ENCODE data around the gene FAM107B.
A peak's percentile ranks its signal among the peaks of the same experiment; 100 is the strongest.

FAM107B gene

DNA sequence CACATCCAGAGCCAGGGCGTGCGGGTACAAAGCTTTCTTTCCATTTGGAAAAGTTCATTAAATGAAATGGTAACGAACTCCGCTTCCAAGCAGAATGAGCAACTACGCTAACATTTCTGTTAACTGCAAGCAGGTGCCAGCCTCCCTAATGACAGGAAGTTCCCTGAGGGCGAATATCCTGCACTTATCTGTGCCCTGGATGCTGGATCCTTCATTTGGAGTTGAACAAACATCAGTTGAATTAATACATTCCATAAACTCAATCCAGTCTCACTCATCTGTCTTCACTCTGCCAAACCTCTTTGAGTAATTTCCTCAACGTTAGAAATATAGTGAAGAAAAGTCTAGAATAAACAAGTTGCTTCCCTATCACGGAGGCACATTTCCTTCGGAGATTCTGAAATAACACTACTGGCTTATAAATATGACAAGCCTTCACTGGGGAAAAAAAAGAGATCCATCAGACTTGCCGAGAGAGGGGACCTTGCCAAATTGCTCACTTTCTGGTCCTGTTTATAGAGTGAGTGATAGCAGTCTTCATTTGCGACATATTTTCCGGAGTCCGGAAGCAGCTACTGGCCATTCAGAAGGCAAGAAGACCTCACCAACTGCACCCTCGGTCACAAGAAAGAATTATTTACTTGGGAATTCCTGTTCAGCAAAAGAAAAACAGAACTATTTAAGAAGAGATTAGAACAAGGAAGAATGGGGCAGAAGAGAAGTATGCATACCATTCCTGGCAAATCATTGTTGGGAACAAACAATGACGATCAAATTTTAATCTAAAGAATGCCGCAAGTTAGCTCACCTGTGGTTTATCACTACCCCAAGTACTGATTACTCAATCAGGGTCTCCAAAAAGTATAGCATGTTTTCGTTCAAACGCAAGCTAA is 196.4 kb downstream of the FAM107B start:
- no peak for DNase-seq (ENCODE audit: low spot score)

DNA sequence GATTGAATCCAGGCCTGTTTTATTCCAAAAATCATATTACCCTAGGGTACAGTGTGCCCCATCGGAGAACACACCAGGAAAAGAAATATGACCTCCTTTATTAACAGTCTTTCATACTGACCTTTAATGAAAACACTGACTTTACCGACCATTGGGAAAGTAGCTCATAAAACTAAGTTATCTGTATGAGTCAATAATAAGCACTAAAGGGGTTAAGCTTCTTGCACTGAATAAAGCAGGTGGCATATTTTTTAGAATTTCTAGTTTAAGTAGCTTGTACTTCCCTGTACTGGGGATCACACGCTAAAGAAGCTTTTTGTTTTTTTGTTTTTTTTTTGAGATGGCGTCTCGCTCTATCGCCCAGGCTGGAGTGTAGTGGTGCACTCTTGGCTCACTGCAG is 199.8 kb downstream of the FAM107B start:
- no peak for DNase-seq (ENCODE audit: low spot score)

DNA sequence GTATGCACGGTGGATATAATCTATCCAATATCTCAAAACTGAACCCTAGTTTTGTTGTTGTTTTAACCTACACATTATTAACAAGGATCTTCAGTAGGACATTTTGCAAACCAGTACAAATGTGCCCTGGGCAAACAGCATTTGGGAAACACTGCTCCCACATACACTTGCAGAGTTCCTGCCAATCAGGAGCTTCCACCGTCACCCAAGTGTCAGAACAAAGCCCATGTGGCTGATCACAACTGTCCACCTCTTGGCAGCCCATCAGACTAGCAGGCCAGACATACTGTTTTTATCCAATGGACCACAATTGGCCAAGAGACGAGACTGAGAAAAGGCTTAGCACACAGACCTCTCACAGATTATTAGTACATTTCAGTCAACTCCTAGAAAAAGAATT is 200.4 kb downstream of the FAM107B start:
- no peak for DNase-seq (ENCODE audit: low spot score)

DNA sequence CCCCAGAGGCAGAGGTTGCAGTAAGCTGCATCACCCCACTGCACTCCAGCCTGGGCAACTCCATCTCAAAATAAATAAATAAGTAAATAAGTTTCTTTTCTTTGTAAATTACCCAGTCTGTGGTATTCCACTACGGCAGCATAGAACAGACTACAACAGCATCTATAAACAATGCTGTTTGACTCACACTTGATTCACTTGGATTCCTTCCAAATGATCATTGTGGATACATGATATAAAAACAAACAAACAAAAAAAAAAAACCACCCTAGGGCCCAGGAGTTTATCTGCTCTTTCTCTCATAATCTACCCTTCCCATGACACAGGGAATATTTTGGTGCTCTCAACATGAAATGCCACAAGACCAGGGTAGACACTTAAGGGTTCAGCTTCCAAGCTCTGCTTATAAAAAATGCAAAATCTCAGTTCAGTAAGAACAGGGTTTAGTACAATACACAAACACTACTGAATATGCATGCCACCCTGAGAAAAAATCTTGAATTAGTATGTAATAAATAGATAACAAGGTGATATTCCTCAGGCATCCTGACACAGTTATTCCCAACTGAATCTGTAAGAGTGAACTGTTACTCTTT is 200.9 kb downstream of the FAM107B start:
- no peak for DNase-seq (ENCODE audit: low spot score)

DNA sequence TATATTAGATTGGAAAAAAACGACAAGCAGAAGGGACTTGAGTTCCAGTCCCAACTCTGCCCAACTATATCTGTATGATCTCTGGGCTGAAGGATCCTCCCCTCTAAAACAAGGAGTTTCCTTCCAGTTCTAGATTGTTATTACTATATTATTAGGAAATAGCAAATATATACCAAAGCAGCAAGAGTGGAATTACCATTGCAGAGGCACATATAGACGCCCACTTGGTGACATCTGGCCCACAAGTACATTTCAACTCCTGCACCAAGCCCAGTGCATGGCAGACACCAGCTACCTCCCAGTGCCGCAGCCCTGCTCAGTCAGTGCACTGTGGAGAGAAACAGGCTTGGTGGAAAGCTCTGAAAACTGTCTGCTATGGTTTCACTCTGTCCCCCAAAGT is 201.9 kb downstream of the FAM107B start:
- no peak for DNase-seq (ENCODE audit: low spot score)

DNA sequence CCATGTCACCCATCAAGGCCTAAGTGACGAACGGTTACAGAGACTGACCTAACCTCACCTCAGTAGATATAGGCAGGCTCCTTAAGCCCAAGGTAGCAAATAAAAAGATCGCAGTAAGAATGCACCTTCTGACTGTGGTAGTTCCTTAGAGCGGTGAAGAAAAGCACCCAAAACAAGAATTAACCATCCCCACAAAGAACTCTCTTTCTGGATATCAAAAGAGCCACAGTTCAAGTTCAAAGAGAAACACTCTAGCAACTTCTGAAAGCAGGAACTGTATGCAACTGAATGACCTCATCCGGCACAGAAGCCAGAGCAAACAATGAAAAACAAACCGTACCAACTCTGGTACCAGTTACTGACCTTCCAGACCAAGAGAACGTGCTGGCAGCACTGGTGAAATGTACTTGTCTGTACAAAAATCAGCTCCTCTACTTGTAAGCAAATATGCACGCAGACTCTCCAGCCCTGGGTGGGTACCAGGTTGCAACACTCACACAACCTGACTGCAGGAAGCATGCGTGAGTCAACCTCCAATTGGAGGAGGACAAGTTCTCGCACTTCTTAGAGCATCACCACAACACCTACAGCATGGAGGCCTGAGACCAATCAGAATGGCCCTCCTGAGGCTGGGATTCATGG is 202.7 kb downstream of the FAM107B start:
- no peak for DNase-seq (ENCODE audit: low spot score)

DNA sequence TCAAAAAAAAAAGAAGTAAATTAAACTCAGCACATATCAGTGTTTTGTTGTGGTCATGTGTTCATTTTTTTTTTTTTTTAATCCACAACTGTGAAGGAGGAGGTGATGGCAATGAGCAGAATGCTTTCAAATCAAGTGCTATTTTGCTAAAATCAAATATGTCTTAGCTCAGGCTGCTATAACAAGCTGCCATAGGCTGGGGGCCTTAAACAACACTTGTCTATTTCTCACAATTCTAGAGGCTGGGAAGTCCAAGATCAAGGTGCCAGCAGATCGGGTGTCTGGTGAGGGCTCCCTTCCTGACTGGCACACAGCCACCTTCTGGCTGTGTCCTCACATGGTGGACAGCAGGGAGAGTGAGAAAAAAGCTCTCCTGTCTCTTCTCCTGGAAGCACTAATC is 203.9 kb downstream of the FAM107B start:
- DNase-seq (ENCODE audit: low spot score): no peak

DNA sequence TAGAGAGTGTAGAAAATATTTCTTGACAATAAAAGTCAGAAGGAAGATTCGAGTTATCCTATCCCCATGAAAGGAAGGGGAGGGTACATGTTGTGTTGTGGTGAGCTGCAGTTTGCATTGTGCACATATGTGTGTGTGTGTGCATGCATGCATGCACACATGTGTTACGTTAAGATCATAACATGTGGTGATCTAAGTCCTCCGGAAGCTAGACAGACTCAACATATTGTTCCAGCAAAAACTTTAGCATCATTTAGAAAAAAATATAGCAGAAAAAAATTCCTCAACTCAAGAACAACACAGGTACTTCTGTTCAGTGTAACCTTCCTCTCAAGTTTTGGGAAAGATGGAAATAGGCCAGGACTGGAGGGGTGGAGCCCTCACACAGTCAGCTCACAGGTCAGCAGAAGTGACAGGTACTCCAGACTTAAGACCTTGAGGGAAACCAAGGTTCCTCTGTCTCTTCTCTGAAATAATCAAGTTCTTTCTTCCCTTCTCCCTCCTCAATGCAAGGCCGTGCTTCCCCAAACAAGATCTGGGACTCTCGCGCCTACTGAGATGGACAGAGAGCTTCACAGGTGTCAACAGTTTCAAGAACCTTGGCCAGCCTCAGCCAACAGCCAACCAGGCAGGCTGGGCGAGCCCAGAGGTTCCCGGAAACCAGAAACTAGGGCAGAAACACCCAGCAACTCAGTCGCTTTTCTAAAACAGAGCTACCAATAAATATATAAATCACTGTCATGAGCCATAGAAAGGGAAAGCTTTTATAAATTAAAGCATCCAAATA is 205.2 kb downstream of the FAM107B start:
- DNase-seq (ENCODE audit: low spot score): no peak

DNA sequence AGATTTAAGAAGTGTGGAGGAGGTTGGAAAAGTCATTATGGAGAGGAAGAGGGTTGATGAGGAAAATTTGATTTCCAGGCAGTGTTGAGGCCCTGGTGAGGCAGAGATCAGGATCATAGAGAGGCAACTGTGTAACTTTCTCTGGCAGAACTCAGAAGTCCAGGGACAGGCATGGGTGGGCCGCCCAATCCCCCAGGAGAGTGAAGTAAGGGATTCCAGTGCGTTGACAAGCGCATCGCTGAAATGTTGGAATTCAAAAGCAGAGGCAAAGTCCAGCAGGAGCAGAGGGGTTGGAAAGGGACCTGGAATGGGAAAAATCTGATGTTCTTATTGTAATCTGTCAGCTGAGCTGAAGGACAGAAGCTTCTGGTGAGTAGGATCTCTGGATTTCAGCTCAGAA is 207.3 kb downstream of the FAM107B start:
- no peak for DNase-seq (ENCODE audit: low spot score)

DNA sequence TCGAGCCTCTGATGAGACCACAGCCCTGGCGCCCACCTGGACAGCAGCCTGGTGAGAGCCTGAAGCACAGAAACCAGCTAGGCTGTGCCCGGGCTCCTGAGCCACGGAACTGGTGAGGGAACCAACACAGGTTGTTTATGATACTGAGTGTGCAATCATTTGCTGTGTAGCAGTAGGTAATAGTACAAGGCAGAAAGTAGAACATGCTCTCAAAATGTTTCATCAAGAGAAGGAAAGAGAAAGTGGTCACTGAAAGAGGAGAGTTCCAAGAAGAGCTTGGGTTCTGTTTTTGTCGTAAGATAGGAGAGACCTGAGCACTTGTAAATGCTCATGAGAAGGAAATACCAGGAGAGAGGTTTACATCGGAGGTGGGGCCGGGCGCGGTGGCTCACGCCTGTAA is 208.2 kb downstream of the FAM107B start:
- no peak for DNase-seq (ENCODE audit: low spot score)

DNA sequence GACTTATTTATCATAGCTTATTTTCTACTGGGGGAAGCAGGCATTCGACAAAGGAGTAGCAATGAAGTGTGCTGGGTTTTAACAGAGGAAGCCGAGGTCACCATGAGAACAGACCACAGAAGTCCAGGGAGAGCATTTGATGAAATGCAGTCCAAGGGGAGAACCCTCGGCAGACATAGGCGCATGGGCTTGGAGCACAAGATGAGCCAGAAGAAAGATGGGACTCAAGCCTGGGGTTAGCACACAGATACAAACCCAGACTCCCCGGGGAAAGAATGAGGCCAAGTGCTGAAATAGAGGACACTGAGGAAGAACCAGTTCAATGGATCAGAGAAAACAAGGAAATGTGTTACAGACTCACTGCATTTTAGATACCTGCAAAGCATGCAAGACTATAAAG is 209.5 kb downstream of the FAM107B start:
- DNase-seq (ENCODE audit: low spot score): no peak

DNA sequence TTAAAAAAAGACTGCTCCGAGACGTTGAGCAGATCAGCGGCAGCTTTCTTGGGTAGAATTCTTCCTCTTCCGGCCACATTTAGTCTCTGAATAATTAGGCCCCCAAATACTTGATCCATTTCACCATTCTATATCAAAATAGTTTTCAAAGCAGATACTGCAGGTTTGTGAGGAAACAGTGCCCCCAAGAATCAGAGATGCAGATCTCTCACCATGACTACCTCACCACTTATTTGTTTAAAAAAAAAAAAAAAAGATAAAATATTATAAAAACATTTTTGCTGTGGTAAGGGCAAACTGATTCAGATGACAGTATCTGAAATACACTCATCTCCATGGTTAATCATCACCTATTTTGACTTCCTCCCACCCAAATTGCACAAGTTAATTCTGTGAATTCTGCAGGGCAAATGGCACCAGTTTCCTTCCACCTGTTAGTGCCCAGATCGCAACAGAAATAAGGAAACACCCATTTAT is 210.4 kb downstream of the FAM107B start:
- no peak for DNase-seq (ENCODE audit: low spot score)

DNA sequence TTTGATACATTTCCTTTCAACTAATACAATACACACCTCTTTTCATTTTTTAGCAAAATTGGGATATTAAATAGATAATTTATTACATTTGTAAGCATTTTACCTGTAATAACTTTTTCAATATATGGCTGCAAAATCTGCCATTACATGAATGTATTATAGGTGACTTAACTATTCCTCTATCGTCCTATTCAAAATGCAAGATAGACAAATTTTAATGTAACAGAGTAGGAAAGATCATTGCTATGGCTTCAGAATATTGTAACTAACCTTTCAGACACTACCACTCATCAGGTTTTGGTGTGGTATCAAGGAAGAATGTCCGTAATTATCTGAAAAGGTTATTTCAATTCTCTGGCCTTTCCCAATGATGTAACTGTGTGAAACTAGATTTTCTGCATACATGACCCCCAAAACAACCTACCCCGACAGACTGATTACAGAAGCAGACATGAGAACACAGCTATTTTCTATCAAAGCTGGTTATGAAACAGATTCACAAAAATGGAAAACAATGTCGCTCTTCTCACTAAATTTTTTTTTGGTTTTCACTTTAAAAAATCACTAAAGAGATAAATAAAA is 211.2 kb downstream of the FAM107B start:
- DNase-seq (ENCODE audit: low spot score): no peak

DNA sequence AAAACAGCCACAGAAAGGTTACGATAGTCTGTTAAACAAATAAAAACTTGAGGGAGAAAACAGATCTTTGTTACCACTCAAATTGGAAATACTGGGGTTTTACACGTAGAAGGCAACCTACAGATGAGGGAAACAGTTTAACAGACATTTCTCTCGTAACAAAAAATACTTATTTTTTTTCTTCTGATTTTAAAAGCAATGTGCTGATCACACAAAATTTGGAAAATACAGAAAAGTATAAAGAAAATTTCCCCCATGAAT is 211.7 kb downstream of the FAM107B start:
- no peak for DNase-seq (ENCODE audit: low spot score)

DNA sequence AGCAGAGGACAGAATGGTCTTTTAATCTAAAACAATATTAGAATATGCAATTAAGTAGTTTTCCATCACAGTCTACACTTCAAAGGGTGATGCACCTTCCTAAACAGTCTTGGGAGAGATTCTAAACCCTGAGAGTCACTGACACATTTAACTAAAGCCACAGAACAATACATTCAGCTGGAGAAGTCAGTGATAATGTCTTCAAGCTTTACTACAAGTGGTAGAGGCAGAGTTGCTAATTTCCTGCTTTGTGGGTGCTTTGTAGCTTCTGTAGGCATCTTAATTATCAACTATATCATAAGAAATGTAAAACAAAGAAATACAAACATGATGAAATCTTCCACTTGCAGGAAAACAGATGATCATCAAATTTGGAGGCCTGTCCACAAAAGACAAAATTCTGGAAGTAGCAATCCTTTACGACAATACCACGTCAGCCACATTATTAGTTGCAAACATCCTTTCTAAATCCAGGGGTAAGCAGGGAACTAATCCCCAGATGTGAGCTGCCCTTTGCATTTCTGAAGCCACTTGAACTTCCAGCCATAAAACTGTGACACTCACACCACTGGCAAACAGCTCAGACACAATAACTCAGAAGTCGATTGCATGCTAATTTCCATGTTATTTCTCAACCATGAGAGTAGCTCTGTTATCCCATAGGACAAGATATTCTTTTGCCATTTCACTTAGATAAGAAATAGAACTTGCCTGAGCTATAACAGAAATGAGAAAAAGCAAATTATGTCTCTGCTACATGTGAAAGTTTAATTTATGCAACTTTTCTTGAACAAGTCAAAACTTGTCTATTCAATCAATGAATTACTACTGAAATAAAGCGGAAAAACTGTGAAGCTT is 212.2 kb downstream of the FAM107B start:
- peak; percentile 52 for DNase-seq (ENCODE audit: low spot score)

DNA sequence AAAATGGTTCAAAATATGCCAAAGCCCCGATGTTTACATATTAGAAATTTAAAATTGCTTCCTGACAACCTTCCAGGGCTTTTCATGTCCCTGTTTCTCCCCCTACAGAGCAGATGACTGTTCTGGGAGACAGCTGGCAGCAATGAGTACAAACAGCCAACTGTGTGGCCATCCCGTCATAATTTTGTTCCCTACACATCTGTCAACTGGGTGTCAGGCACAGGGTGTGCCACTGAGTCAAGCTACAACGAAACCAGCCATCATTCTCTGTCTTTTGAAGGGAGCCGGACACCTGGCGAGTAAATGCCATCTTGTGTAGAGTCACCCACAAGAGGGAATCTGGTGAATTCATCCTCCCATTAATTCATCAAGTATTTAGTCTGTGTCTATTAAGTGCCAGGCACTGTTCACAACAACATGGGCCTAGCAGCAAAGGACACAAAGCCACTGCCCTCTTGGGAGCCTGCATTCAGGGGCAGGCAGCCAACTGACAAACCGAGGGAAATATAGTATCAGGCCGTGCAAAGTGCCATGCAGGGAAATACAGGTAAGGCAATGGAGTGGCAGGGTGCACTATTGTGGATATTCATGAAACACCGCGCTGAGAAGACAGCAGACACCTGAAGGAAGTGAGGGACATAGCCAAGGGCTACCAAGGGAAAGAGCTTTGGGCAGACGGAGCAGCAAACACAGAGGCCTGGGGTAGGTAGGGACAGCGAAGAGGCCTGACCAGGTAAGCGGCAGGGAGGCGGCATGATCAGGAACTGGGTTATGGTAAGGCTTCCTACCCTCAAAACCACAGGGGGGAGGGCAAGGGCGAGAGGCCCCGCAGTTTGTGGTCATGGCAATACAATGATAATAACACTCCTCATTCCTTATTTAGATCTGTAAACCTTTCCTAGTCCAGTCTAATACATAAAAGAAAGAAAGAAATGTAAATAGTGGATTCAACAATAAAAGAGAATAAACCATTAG is 213.6 kb downstream of the FAM107B start:
- no peak for DNase-seq (ENCODE audit: low spot score)

DNA sequence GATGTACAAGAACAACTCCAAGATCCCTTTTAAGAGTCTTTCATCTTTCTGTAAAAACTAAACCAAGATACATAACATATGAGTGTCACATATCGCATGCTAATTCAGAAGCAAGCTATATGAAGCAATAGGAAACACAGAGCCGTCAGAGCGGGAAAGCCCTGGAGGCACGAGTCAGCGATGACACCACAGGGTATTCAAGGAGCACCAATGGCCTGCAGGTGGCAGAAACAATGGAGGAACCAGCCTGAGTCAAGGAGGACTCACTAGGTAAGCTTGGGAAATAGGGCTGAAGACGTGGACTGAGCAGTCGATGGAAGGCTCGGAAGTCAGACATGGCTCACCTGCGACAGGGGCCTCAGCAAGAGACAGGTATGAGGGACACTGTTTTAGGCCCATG is 214.4 kb downstream of the FAM107B start:
- no peak for DNase-seq (ENCODE audit: low spot score)

DNA sequence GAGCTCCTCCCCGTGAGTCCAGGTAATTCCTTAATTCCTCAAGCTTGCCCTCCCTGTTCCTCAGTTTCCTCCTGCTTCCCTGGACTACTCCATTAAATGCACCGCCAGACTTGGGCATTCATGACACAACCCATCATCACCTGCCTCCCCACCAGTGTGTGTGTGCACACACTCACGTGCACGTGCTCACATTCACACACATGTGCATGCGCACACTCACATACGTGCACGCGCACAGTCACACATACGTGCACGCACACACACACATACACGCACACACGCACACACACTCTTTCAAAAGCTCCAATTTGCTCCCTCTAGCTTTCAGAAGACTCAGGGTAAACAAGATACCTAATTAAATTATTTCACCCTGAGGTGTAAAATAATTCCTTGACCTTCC is 216.7 kb downstream of the FAM107B start:
- no peak for DNase-seq (ENCODE audit: low spot score)

DNA sequence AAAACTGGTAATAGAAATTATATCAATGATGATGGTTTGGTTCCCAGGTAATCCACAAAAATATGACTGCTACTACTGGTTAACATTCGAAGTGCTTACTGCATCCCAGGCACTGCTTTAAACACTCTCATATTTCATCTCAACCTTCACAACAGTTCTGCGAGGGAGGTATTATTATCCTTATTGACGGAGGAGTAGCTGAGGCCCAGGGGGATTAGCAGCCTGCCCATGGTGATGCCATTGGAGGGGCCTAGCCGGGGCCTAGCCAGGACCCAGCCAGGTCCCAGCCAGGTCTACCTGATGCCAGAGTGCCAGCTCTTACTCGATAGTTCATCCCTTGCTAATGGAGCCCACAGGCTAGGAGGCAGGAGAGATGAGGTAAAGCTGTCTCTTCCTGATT is 217.1 kb downstream of the FAM107B start:
- no peak for DNase-seq (ENCODE audit: low spot score)

Measured in HuH-7 (cell line).